NCI-H345 (cell line): ENCODE data around the gene PGAM2.

ENCODE experiments used
- DNase-seq: peaks from one replicate; lab custom pipeline; 2025; lab: John Stamatoyannopoulos, UW

The PGAM2 gene

DNA sequence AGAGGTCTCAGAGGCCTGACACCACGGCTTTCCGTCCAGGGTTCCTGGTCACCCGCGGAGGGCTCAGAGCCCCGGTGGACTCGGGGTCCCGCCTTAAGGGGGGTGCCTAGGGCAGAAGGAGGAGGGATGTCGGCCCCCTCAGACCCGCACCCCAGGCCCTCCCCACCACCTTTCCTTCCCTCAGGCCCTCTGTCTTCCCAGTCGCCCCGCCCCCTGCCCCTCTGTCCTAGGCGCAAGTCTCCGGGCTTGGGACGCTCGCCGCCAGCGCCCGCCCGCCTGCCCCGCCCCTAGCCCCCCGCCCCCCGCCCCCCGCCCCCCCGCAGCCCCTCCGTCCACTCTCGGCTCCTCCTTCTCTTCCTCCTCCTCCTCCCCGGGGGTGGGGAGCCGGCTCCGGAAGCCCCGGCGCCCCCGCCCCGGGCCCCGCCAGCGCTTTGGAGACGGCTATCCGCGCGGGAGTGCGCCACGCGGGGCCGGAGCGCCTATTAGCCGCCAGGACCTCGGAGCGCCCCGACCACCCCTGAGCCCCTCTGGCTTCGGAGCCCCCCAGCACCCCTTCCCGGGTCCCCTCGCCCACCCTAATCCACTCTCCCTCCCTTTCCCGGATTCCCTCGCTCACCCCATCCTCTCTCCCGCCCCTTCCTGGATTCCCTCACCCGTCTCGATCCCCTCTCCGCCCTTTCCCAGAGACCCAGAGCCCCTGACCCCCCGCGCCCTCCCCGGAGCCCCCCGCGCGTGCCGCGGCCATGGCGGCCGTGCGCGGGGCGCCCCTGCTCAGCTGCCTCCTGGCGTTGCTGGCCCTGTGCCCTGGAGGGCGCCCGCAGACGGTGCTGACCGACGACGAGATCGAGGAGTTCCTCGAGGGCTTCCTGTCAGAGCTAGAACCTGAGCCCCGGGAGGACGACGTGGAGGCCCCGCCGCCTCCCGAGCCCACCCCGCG, 38.8 kb upstream of the PGAM2 start, which contains the start of gene AEBP1:
Gene AEBP1 (plus strand): TSS at position 423 of the 937 bp plus-strand sequence. CDS start 321 bp downstream, at position 744.
- DNase-seq, result no peak

DNA sequence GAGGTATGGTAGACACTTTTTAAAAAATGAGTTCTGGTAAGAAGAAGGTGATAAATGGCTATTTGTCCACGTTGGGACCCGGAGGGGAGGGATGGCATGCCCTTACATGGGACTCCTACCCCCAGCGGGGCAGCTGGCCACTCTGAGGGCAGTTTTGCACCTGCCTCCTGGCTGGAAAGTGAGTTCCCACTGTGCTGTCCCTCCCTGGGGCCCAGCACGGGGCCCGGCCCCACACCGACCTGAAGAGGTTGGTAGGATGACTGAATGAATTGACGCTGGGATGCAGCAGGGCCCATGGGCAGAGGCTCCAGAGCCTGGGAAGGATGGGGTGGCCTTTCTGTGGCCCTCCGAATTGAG, 38.2 kb upstream of the PGAM2 start:
- DNase-seq, result no peak

DNA sequence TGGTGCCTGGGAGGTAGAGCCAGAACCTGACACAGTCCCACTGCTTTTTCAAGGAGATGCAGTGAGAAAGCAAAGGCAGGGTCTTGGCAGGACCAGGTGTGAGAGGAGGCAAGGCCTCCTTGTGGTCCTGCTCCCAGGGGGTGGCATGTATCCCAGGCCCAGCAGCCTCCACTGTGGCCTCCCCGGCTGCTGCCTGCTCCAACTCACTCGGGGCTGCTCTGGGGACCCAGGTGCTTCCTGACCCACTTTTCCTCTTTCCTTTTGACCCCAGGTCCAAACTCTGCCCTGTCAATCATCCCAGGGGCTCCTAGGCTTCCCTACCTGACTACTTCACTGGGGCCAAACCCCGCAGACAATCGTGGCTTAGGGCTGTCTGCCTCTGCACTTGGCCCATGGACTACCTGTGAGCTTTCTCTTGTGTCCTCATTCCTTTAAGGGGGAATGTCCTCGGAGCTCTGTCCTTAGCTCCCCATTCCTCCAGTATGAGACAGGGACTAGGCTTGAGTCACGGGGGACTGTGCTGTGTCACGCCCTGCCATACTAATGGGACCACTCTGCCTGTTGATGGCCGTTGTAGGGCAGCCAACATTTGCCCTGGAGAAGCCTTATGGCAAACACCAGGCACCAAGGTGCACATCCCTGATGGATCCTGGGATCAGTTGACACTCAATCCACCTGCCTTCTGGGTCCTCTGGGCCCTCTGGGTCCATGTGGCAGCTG, 37.6 kb upstream of the PGAM2 start:
- no peak for DNase-seq

DNA sequence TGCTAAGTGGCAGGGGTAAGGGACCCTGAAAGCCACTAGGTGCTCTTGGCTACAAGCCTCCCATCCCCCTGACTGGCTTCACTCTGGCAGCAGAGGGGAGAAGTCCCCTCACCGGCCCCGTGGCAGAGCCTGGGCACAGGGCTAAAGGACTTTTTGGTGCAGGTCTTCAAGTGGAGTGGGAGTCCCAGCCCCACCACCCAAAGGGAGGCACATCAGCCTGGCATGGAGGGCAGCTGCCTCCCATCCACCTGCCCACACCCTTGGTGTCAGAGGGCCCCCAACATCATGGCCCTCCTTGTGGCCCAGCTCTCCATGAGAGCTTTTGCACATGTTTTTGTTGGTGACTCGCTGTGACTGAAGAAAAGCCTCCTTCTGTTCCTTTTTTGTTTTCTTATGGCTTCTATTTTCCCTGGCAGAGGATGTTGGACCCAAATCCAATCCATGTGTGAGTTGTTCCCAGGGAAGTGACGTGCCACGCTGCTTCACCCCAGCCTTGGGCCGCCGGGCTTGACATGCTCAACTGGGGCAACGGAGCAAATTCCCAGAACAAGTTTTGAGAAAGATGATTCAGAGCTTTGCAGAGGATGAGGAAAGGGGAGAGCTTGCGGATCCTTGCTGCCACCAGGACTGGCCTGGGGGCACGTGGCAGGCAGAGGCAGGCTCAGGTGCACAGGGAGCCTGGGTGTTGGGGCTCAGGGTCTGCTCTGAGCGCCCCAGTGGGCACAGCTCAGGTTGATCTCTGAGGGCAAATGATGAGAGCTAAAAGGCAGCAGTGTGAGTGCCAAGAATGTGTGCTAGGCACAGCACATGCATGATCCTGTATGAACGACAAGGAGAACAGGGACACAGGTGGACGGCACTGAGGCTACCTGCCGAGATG, 36.8 kb upstream of the PGAM2 start:
- DNase-seq, result no peak

DNA sequence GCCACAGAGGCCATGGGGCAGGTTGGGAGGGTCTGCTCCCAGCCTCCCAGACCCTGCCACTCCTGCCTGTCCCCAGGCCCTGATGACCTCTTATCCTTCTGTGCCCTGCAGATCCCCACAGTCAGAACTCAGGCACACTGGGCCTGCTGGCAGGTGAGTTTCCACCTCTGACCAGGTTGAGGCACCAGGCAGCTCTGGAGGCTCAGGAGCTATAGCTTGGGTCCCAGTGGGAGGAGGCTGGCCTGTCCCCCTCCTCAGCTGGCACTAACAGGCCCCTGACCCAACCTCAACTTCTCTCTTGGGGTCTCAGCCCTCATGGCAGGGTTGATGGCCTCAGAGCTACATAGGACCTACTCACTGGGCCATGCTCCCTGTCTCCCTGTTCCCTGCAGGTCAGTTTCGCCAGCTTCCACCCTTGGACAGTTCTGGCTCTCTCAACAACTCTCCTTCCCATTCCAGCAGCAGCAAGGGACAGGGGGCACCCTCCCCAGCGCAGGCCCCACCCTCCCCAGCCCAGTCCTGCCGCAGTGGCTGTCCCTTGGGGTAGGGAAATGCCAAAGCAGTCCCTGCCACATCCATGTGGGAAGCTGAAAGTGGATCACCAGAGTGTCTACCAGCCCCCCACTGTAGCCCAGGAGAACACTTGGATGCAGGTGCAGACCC, 36.1 kb upstream of the PGAM2 start:
- DNase-seq, result no peak

DNA sequence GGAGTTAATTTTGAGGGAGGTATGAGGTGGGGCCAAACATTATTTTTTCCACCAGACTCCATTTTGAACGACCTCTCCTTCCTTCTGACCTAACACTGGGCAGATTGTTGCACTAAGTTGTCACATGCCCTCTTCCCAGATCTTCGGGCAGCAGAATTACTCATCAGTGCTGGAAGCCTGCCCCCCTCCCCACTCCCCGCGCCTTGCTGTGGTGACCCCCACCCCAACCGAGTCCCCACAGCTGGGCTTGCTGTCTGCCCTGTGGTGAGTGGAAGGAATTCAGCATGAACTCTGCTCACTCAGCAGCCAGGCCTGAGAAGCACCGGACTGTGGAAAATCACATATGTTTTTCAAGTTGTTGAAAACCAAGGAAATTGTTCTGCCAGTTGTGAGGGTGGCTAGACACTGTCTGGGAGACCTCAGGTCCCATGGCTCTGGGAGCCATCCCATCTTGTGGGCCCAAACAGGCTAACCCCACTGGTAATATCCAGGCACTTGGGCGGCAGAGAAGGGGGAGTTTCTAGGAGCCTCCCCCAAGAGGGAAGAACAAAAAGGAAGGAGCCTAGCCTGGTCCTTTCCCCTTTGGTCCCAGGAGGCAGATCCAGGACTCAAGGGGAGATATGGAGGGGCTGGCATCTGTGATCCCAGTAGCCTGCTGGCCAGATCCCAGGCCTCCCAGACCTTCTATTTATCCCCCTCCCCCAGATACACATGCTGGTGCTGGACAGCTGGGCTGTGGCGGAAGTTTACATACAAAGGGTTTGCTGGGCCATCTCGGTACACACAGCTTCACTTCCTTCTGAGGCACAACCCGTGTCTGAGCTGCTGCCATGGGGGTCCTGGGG, 35.3 kb upstream of the PGAM2 start:
- no peak for DNase-seq

DNA sequence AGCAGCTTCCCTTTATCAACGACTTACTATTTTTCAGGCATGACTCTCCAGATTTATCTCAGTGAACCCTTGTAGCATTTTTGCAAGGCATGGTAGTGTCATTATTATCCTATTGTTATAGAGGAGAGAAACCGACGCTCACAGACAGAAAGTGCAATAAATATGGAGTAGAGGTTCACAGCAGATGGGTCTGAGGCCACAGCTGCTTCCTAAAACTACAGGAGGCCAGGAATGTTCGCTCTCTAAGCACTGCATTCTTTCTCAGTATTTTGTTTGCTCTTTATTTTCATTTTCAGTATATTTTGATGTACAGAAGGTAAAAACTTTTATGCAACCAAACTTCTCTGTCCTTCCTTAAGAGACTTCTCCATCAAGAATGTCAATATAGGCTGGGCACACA, 34.3 kb upstream of the PGAM2 start:
- no peak for DNase-seq

DNA sequence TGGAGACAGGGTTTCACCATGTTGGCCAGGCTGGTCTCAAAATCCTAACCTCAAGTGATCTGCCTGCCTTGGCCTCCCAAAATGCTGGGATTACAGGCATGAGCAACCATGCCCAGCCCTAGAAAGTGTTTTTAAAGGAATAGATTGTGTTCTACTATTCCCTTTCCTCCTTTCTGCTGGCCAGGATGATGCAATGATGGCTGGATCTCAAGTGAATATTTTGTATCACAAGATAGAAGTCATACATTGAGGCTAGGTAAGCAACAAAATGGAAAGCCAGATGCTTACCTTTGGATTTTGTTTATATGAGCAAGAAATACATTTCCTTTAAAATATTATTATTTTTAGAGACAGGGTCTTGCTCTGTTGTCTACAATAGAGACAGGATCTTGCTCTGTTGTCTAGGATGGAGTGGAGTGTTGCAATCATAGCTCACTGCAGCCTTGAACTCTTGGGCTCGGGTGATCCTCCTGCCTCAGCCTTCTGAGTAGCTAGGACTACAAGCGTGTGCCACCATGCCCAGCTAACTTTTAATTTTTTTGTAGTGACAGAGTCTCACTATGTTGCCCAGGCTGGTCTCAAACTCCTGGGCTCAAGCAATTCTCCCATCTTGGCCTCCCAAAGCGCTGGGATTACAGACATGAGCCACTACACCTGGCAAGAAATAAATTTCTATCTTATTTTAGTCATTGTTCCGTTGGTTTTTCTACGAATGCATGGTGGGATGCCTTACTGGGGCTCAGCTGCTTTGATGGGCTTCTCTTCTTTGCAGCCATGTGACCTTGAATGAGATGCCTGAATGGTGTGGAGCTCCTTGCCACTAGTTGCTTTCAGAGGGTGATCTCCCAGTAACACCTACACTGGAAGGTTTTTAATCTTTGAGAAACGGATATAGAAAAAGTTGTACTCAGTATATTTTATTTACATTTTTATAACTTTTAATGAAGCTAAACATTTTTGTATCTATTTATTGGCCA, 33.0 kb upstream of the PGAM2 start:
- no peak for DNase-seq

DNA sequence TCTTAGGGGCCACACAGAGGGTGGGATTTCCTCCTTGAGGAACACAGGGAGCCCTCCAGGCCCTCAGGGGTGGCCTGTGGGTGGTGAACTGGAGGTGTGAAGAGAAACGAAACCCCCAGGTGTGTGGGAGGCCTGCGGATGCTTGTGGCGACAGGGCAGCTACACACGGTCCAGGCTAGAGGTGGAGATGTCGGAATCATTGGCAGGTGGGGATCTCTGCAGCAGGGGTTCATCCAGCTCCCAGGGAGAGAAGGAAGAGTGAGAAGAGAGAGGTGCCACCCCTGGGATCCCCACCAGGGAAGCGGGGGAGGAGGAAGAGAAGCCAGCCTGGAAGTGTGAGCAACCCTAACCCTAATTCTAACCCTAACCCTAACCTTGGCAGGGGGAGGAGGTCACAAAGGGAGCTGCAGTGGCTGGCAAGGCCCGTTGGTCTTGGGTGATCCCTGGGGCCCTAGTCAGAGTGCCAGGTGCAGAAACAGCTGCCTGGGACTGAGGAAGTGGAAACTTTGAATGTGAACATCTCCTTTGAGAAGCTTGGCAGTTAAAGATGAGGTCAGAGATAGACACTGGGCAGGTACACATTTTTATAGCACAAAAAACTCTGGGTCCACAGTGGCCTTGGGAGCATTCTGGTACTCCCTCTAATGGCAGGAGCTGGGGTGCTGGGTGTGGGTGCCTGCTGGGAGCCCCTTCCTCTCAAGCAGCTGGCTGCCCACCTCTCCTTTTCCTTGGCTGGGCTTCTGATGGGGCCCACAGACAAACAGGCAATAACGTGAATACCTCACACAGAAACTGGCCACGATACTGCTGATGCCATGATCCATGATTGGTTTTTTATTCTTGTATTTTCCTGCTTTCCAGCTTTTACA, 31.9 kb upstream of the PGAM2 start:
- DNase-seq, result no peak

DNA sequence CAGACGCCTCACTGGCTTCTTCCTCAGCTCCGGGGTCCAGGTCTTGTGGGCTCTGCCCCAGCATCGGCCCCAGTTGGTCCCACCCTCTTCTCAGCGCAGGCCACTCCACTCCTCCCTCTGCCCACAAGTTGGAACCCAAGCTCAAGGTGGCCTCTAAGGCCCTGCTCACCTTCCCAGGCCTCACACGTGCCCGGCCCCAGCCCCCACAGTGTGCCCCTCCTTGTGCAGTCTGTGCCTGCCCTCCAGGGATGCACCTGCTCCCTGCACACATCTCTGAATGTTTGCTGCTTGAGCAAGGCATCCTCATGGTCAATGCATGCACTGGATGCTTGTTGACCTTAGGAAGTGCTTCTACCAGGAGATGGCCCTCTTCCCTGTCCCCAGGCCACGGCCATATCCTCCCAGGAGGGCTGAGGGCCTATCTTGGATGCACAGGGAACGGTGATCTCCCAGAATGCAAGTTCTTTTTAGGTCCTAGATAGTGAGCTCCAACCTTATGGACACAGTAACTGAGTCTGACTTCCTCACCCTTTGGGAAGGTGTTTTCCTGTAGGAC, 31.0 kb upstream of the PGAM2 start:
- DNase-seq, result no peak

DNA sequence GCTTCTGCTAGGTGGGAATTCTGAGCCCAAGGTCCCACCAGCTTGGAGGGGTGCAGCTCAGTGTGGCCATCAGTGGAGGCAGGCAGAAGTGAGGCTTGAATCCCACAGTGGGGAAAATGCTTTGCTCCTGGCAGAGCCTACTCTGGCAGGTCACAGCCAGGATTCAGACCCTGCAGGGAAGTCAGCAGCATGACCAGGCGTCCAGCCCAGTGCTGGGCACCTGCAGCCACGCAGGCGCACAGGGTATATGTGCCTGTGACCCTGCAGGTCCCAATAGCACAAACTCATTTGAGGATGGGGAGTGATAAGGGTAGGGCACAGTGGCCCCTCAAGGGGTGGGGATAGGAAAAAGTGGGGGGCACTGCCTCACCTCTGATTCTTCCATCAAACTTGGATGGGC, 30.4 kb upstream of the PGAM2 start:
- no peak for DNase-seq

DNA sequence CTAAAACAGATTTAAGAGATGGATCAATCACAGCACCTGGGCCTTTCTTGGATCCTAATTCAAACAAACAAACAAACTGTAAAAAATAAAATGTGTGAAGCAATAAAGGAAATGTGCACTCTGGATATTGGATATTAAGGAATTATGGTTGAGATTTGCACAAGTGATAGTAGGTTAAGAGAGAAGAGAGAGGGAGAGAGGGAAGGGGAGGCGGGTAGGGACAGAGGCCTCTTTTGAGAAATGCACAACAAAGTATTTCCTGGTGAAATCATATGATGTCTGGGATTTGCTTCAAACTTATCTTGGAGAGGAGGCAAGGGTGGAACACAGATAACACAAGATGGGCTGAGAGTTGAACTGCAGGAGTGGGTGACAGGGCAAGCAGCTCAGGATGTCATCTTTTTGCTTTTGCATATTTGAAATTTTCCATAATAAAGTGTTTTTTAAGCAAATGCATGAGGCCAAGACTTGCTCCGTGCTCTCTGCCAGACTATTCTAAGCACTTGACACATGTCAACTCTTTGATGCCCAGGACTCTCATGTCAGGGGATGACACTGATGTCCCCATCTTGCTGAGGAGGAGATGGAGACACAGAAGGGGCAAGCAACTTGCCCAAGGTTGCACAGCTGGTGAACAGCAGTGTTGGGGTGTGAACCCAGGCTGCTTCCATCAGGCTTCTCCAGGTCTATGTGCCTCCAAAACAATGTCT, 29.7 kb upstream of the PGAM2 start:
- no peak for DNase-seq

DNA sequence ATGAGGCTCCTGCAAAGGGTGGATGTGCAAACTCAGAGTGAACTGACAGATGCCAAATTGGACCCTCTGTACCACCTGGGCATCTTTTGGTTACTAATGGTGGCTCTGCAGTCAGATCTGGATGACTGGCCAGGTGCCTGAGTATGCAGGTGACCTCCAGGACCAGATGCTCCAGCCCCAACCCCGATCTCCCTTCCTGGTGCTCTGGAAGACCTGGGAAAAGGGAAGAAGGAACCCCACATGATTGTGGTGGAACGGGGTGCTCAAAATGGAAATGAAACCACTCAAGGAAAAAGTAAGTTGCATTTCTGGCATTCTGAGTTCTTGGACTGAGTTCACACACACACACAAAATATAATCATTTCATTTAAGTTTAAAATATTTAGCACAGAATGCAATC, 29.0 kb upstream of the PGAM2 start:
- no peak for DNase-seq

DNA sequence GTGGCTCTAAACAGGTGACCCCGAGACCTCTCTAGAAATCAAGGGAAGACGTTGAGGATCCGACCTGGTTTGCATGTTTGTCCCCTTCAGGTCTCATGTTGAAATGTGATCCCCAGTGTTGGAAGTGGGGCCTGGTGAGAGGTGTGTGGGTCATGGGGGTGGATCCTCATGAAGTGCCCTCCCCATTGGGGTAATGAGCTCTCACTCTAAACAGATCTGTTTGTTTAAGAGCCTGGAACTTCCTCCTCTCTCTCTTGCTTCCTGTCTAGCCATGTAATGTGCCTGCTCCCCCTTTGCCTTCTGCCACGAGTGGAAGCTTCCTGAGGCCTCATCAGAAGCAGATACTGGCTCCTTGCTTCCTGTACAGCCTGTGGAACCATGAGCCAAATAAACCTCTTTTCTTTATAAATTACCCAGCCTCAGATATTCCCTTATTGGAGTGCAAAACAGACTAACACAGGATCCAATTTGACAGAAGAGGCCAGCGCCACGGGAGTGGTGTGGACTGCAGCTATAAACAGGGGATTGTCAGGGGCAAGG, 27.8 kb upstream of the PGAM2 start:
- DNase-seq, result no peak

DNA sequence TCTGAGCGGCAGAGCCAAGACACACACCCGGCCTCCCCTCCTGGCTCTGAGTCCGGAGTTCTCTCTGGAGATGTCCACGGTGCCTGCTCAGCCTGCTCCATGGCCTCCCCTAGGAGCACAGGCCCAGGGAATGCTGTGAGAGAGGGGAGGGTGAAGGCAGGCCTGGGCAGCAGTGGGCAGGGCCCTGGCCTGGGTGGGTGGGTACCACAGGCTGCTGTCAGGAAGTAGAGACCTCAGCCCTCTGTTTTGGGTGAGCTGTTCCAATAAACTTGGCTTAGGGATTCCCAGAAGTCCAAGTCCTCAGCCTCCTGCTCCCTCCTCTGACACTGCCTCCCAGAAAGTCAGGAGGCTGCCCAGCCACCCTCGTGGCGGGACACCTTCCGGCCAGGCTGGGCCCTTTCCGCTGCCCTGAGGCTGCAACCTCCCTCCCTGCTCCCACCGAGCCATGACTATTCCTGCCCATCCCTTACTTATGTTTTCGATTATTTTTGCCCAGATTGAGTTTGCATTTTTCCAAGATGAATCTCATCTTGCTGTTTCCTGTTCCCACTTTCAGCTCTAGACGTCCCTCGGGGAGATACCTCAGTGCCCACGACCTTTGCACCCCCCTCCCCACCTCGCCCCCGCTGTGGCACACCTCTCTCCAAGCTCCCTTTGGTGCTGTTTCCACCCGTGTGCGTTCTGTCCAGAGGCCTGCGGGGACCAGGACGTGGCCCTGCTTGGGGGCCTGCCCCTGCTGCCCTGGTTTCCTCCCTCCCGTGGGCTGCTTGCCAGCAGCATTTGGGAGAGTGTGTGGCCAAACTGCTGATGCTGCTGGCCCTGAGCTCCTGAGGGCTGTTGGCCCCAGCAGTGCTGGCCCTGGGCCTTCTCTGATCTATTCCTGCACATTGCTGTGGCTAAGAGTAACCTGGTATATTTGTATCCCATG, 22.8 kb upstream of the PGAM2 start:
- DNase-seq, result no peak

DNA sequence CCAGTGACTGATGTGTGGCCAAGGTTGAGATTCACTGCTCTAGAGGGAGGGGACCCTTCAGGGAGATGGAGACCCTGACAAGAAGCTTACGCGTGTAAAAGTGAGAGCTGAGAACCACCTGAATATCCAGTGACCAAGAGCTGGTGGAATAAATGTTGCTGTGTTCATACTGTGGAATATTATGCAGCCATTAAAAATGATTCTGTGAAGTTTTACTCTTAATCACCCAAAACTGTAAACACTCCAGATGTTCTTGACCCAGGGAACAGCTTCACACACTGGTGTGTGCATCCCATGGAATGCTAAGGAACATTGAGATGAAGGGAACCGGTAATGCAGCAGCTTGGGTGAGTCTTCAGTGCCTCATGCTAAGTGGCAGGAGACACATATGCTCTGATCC, 21.3 kb upstream of the PGAM2 start:
- no peak for DNase-seq
